Measurements from ENCODE around the gene GINM1.

The GINM1 gene

GRCh38 chr6:149541139-149541538 is 25.0 kb upstream of the GINM1 start (continued):
- TF ChIP-seq HIC1 (tag by site-specific recombination; IDR thresholded peaks at IDR 0.05) (no peak), KLF1 (tag by site-specific recombination; IDR thresholded peaks at IDR 0.05) (no peak), OVOL3 (tag by site-specific recombination; IDR thresholded peaks at IDR 0.05) (no peak), ZNF521 (tag by site-specific recombination; IDR thresholded peaks at IDR 0.05) (no peak), GLI4 (tag by site-specific recombination; IDR thresholded peaks at IDR 0.05) (no peak), ATF2 (tag by site-specific recombination; IDR thresholded peaks at IDR 0.05; ENCODE audit: low read depth) (no peak), ZBTB8A (tag by site-specific recombination; IDR thresholded peaks at IDR 0.05) (peak; percentile 71), ZNF530 (tag by site-specific recombination; IDR thresholded peaks at IDR 0.05; ENCODE audit: low read depth) (no peak), ZNF311 (tag by site-specific recombination; IDR thresholded peaks at IDR 0.05; ENCODE audit: borderline replicate concordance) (no peak), ZFP3 (tag by site-specific recombination; IDR thresholded peaks at IDR 0.05; ENCODE audit: low read depth) (no peak), SALL2 (tag by site-specific recombination; IDR thresholded peaks at IDR 0.05; ENCODE audit: borderline replicate concordance) (no peak), KLF10 (tag by site-specific recombination; IDR thresholded peaks at IDR 0.05) (no peak), ZNF704 (tag by site-specific recombination; IDR thresholded peaks at IDR 0.05) (peak; percentile 58; the same call in 1 of the 2 replicates), PRDM2 (tag by site-specific recombination; IDR thresholded peaks at IDR 0.05; ENCODE audit: borderline replicate concordance) (no peak), KLF9 (tag by site-specific recombination; IDR thresholded peaks at IDR 0.05; ENCODE audit: low read depth) (no peak), KLF17 (tag by site-specific recombination; IDR thresholded peaks at IDR 0.05) (no peak), ZNF791 (tag by site-specific recombination; IDR thresholded peaks at IDR 0.05) (0 out of 2 replicates have a peak, but pooled peaks have one; percentile 32), SP3 (tag by site-specific recombination; IDR thresholded peaks at IDR 0.05) (no peak), SP2 (tag by site-specific recombination; IDR thresholded peaks at IDR 0.05) (no peak), ZBTB21 (tag by site-specific recombination; IDR thresholded peaks at IDR 0.05) (no peak), ZNF121 (tag by site-specific recombination; IDR thresholded peaks at IDR 0.05) (no peak), ZNF423 (tag by site-specific recombination; IDR thresholded peaks at IDR 0.05) (no peak), ZNF24 (tag by site-specific recombination; IDR thresholded peaks at IDR 0.05) (no peak), ZNF239 (tag by site-specific recombination; IDR thresholded peaks at IDR 0.05) (no peak), ZNF221 (tag by site-specific recombination; IDR thresholded peaks at IDR 0.05; ENCODE audit: borderline replicate concordance) (no peak), ZNF544 (tag by site-specific recombination; IDR thresholded peaks at IDR 0.05) (no peak), EGR2 (tag by site-specific recombination; IDR thresholded peaks at IDR 0.05; ENCODE audit: low read depth) (no peak), ZNF660 (tag by site-specific recombination; IDR thresholded peaks at IDR 0.05) (no peak), MEIS1 (CRISPR knock-in tag; IDR thresholded peaks at IDR 0.05; ENCODE audit: borderline replicate concordance) (no peak)
